NCI-H187 (cell line): ENCODE results near the gene CMIP.
"Not testable (repeated sequence)": the region's sequence is repeated elsewhere in the genome, so short reads cannot be mapped to it uniquely, and the experiment has no call there.

ENCODE experiments used
- DNase-seq, 2 experiments: peaks; one replicate each; lab custom pipeline; 2025; lab: John Stamatoyannopoulos, UW

Gene CMIP

DNA sequence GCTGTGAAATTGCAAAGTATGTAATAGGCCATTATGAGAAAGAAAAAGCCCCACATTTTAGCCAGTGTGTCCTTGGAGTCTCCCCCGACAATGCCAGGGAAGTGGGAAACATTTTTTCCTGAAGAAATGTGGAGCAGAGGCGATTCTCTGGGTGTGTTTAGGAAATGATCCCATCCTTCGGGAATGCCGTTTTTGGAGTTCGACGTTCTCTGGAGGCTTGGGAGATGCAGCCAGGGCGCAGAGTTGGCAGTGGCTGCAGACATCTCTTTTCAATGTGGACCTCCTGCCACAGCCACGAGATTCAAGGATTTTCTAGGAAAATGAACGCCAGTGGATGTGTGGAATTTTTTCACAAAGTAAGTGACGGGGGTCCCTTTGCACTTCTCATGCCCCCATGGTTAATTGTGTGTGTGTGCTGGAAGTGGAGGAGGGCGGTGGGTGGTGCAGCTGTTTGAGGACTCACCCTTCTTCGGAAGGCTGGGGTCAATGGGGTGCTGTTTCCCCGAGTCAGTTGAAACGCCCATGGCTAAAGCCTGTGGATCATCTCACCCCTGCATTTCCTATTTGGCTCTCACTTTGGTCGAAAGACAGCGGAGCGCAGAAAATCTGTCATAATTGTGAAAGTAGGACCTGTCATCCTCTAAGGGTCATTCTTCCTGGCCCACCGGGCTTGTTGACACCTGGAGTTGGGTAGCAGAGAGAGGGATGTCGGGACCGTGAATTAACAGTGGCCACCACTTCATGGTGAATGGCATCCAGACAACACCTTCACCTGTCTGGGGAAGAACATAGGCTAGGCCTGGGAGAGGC is 73.2 kb downstream of the CMIP start:
- DNase-seq: no peak

DNA sequence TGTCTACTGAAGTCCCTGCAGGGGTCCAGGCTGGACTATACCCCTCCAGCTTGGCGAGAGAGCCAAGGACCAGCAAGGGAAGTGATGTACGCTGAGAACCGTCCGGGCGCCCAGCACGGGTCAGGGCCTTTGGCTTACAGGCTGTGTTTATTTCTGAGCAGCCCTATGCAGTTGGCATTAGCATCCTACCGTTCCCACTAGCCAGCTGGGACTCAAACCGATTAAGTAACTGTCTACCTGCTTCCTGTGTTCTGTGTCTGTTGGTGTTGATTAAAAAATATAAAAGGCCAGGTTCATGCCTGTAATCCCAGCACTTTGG is 73.8 kb downstream of the CMIP start:
- no peak for DNase-seq

DNA sequence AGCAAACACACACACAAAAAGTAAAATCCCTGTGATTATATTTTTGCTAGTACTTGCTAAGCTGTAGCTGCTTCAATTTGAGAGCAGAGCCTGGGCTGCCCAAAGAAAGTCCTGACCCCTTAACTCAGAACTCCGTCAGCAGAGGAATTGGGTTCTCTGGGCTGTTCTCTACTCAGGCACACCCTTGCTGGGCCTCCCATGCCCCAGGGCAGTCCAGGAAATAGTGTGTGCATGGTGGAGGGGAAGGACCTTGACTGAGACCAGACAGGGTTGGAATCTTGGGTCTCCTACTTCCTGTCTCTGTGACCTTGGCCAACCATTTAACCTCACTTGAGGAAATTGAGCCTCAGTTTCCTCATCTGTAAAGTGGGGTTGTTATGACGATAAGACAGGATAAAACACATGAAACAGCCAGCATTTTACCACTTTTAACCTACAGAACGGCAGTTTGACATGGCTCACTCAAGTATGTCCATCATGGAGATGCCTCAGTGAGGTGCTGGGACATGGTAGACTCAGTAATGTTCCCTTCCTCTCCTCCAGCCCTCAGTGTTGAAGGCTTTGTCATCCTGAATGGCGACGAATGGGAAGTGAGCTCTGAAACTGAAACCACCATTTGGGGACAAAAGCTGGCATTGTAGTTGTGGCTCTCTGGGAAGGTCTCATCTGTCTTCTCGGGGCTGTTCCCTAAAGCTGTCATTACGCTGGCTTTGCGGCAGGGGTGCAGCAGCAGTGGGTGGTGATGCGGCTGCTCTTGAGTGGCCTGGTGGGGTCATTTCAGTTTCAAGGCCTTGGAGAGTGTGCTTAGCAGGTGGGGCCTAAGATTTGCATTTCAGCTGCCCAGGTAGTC is 74.9 kb downstream of the CMIP start:
- no peak for DNase-seq

DNA sequence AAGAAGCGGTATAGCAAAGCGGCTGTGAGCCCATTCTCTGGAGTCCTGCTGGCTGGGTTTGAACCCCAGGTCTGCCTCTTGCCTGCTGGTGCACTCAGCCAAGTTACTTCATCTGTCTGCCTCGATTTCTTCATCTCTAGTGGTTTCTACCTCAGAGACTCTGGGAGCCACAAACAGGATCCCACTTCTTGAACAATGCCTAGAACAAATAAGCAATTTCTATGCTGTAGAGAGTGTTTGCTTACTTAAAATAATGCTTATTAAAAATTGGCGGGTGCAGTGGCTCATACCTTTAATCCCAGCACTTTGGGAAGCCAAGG is 75.5 kb downstream of the CMIP start:
- DNase-seq: no peak

- no peak for DNase-seq
These were observed 76.0 kb downstream of the CMIP start for GRCh38 chr16:81520560-81521135.

DNA sequence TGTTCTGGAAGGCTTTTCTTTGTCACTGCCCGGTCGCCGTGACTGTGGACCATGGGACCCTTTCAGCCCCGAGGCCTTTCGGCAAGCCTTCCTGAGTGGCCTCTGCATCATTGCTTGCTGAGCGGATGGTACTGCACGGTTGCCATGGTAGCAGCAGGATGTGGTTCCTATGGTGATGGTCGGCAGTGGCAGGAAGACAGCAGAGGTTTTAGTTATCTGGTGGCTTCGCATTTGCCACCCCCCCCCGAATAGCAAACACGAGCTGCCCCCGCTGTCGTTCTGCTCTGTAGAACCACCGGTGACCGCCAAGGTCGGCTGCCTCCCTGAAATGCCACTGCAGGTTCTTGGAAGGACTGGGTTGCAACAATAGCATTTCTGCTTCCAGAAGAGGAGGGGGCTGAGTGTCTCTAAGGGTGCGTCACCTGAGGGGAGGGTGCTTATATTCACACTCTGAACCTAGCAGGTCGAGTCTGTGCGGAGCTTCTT is 76.6 kb downstream of the CMIP start:
- DNase-seq: no peak

DNA sequence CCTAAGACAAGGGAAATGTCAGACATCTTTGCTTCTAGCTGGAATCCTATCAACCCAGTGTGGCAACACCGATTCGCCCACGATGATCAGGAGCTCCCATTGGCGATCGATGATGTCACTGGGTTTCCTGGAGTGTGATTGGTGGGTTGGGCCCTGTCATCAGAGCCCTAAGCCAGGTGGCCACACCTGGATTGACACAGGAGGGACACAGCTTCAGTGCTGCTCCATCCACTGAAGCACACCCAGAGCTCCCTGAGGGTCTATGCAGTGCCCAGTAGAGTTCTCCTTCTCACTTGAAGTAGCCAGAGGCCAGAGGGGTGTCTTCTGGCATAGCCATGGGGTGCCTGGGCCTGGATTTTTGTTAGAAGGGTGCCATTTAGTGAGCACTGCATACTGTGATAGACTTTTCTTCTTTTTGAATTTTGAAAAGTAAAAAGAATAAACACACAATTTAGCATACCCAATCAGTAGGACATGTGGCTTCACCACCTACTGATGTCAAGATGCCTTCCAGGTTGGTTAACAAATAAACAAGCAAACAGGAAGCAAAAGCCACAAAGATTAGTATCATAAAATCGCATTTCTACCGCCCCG is 77.6 kb downstream of the CMIP start:
- DNase-seq: no peak

DNA sequence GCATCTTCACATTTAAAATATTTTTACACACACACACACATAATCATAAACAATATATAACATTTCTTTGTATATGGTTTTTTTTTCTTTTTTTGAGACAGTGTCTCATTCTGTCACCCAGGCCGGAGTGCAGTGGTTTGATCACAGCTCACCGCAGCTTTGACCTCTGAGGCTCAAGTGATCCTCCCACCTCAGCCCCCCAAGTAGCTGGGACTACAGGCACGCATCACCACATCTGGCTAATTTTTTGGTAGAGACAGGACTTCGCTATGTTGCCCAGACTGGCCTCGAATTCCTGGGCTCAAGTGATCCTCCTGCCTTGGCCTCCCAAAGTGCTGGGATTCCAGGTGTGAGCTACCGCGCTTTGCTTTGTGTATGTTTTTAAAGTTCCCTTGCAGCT is 78.2 kb downstream of the CMIP start:
- not testable (repeated sequence) for DNase-seq

GRCh38 chr16:81523387-81524115 is 78.9 kb downstream of the CMIP start:
- no peak for DNase-seq

GRCh38 chr16:81524382-81524781 is 79.8 kb downstream of the CMIP start:
- no peak for DNase-seq

DNA sequence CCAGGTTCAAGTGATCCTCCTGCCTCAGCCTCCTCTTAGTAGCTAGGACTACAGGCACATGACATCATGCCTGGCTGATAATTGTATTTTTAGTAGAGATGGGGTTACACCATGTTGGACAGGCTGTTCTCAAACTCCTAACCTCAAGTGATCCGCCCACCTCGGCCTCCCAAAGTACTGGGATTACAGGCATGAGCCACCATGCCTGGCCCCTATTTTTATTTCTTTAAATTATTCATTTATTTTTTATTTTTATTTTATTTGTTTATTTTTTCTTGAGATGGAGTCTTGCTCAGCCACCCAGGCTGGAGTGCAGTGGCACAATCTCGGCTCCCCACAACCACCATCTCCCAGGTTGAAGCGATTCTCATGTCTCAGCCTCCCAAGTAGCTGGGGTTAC is 80.3 kb downstream of the CMIP start:
- not testable (repeated sequence) for DNase-seq

DNA sequence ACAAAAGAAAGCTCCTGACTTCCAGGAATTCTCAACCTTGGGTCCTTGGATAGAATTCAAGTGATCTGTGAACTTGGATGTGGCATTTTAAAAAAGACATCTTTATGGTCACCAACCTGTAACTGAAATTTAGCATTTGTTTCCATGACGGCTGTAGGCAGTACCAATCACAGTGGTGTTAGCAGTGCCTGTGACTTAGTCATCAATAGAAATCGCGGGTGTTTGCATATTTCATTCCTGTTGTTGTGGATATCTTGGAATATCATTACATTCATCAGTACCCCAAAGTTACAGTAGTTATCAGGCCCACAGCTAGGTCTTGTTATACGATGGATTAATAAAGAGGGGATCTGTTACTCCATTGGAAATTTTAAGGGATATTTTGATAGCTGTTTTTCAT is 81.6 kb downstream of the CMIP start:
- DNase-seq: no peak

- DNase-seq: no peak
These were observed 82.3 kb downstream of the CMIP start for GRCh38 chr16:81526935-81527334.

- no peak for DNase-seq
These were observed 83.0 kb downstream of the CMIP start for GRCh38 chr16:81527477-81528178.

- no peak for DNase-seq
These were observed 83.6 kb downstream of the CMIP start for GRCh38 chr16:81528256-81528655.

- DNase-seq: no peak
These were observed 85.7 kb downstream of the CMIP start for GRCh38 chr16:81530296-81530721.

DNA sequence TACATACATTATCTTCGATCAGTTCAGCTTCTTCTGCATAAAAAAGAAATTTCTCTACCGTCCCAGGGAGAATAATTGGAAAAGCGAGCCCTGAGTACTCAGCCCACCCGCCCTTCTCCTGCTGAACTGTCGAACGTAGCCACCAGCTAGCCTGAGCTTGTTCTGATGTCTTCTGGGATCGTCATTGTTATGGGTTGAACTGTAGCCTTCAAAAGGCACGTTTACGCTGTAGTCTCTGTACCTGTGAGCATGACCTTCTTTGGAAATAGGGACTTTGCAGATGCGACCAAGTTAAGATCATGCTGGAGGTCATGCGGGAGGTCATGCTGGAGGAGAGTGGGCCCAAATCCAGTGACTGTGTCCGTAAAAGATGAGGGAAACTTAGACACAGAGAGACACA is 86.2 kb downstream of the CMIP start:
- DNase-seq: no peak

GRCh38 chr16:81531419-81531821 is 86.8 kb downstream of the CMIP start:
- DNase-seq: no peak

- DNase-seq: no peak
These were observed 88.0 kb downstream of the CMIP start for GRCh38 chr16:81532491-81533174.

GRCh38 chr16:81533175-81533507 is 88.5 kb downstream of the CMIP start:
- no peak for DNase-seq
